Endothelial cell of umbilical vein (primary cell): Measurements from ENCODE around the gene KIF1C. TPM values are rescaled to one million over a fixed set of nuclear protein-coding genes. Genes with fewer than 3 reads are reported as not detected.

Experiments used
- BruUV-seq: library from RNA; stranded (reverse); fragments of 400-500 nt; replicated peaks from 2 replicates; lab custom pipeline; 2021; lab: Mats Ljungman, UMichigan
- CTCF ChIA-PET: fragments of 300-600, 350-600 bp; sonication (Branson Sonifier 250); formaldehyde crosslinking; loops from one replicate; lab custom pipeline; 2021; ENCODE audit warnings: antibody characterized with exemption, inconsistent platforms; lab: Charles Lee
- POLR2A ChIA-PET: fragments of 300-600, 350-600 bp; sonication (Branson Sonifier 250); formaldehyde crosslinking; loops from one replicate; lab custom pipeline; 2021; ENCODE audit warnings: antibody characterized with exemption, inconsistent platforms; lab: Charles Lee
- DNase-seq: peaks from one replicate; pipeline ENCODE4 v3.0.0-alpha.2; 2011; ENCODE audit warnings: low read depth, low spot score
- FAIRE-seq: peaks from 2 replicates; lab custom pipeline; 2011; peaks lifted over from hg19 to GRCh38; lab: Jason Lieb, UNC
- H2AFZ ChIP-seq: 2 replicates; pipeline ENCODE4 v1.6.0; 2012; ENCODE audit warnings: low read depth, low read length, control low read depth, inconsistent platforms
- H3K27ac ChIP-seq: 2 replicates; pipeline ENCODE4 v1.5.1; 2011; ENCODE audit warnings: low read depth, mild to moderate bottlenecking, control low read depth, low read length, moderate library complexity; ENCODE audit not compliant: insufficient read depth
- H3K27me3 ChIP-seq, 2 experiments: 2 replicates each; pipeline versions ENCODE4 v1.6.0 to v1.6.1; 2011; ENCODE audit warnings: low read length in 2 of 2, mixed read lengths in 1 of 2; ENCODE audit not compliant: control insufficient read depth in 2 of 2, insufficient read depth in 2 of 2
- H3K36me3 ChIP-seq, 2 experiments: 2 replicates in 1 of 2; 3 replicates in 1 of 2; pipeline ENCODE4 v1.5.1; 2011; ENCODE audit warnings: low read length in 2 of 2, mild to moderate bottlenecking in 1 of 2, moderate library complexity in 1 of 2; ENCODE audit not compliant: control insufficient read depth in 2 of 2, insufficient read depth in 2 of 2; ENCODE audit errors: extremely low read depth in 1 of 2
- H3K4me1 ChIP-seq: 3 replicates; pipeline ENCODE4 v1.5.1; 2011; ENCODE audit warnings: mild to moderate bottlenecking, low read length; ENCODE audit not compliant: control insufficient read depth, insufficient read depth; ENCODE audit errors: extremely low read depth
- H3K4me2 ChIP-seq: 2 replicates; pipeline ENCODE4 v1.6.1; 2011; ENCODE audit warnings: low read length, control low read depth, mixed read lengths; ENCODE audit not compliant: insufficient read depth
- H3K4me3 ChIP-seq, 3 experiments: fragments of 200-600 bp in 1 of 3; sonication (generic), shearing (Covaris generic) in 1 of 3; replicated peaks in 1 of 3; 2 replicates each; pipeline ENCODE4 v1.5.1; 2011 to 2016; ENCODE audit warnings: control low read depth in 3 of 3, low read length in 3 of 3, mild to moderate bottlenecking in 2 of 3, inconsistent platforms in 1 of 3, low read depth in 1 of 3, moderate library complexity in 1 of 3; ENCODE audit not compliant: insufficient read depth in 1 of 3
- H3K79me2 ChIP-seq: 2 replicates; pipeline ENCODE4 v1.6.0; 2012; ENCODE audit warnings: low read length, inconsistent platforms; ENCODE audit not compliant: control insufficient read depth, insufficient read depth
- H3K9ac ChIP-seq: replicated peaks from 2 replicates; pipeline ENCODE3; 2011; ENCODE audit warnings: low read length, control low read depth; ENCODE audit not compliant: insufficient read depth; ENCODE audit errors: extremely low read depth
- H3K9me1 ChIP-seq: replicated peaks from 3 replicates; pipeline ENCODE4 v1.6.0; 2011; ENCODE audit warnings: mild to moderate bottlenecking, low read length; ENCODE audit not compliant: control insufficient read depth, insufficient read depth; ENCODE audit errors: extremely low read depth
- H3K9me3 ChIP-seq: replicated peaks from 2 replicates; pipeline ENCODE4 v1.5.1; 2012; ENCODE audit warnings: low read length, inconsistent platforms; ENCODE audit not compliant: control insufficient read depth, insufficient read depth
- H4K20me1 ChIP-seq: replicated peaks from 2 replicates; pipeline ENCODE3; 2011; ENCODE audit warnings: mild to moderate bottlenecking, low read length; ENCODE audit not compliant: control insufficient read depth, insufficient read depth; ENCODE audit errors: extremely low read depth
- MYC ChIP-seq: IDR thresholded peaks from one replicate; pipeline ENCODE4 v1.6.1; 2011; ENCODE audit warnings: mild to moderate bottlenecking, low read depth, low read length
- POLR2AphosphoS5 ChIP-seq: IDR thresholded peaks from 2 replicates; pipeline ENCODE4 v1.6.1; 2012; ENCODE audit warnings: low read depth, mild to moderate bottlenecking, control low read depth, low read length, moderate library complexity; ENCODE audit not compliant: insufficient read depth
- dilution Hi-C: fragments of 300-500 bp; cut with MboI; formaldehyde crosslinking; loops from one replicate; pipeline ENCODE4 v1.15.0; 2019; ENCODE audit warnings: low sequenced_read_pairs; ENCODE audit not compliant: extremely low pct_ligation_motif_present
- intact Hi-C: fragments of 100-400 bp; cut with micrococcal nuclease; formaldehyde crosslinking; loops from one replicate; pipeline ENCODE4 v1.10.0; 2022
- polyA plus RNA-seq, 4 experiments: library from polyadenylated mRNA; depleted of rRNA in 3 of 4; stranded (reverse) in 3 of 4; unstranded in 1 of 4; fragments of >200 nt; gene quantifications; 2 replicates each; pipeline versions ENCODE4 v1.2.1 to v1.2.3, GENCODE V29; 2011 to 2012; ENCODE audit warnings: missing spikeins in 1 of 4
- total RNA-seq: library from RNA; stranded (reverse); gene quantifications from 2 replicates; pipeline ENCODE4 v1.2.3, GENCODE V29; 2021
- TF ChIP-seq, protein P1 (sequence below): IDR thresholded peaks from 2 replicates; pipeline ENCODE4 v1.6.1; 2011; ENCODE audit not compliant: insufficient read depth, insufficient read length
- TF ChIP-seq, protein P2 (sequence below), 2 donors: IDR thresholded peaks; 1 replicate in 1 of 2; 2 replicates in 1 of 2; pipeline ENCODE4 v1.5.1; 2011; ENCODE audit warnings: low read length in 2 of 2, mild to moderate bottlenecking in 2 of 2, moderate library complexity in 2 of 2, control low read depth in 1 of 2, inconsistent platforms in 1 of 2, low read depth in 1 of 2; ENCODE audit not compliant: insufficient read depth in 1 of 2; ENCODE audit errors: extremely low read depth in 1 of 2

KIF1C gene
- total and polyA plus RNA-seq, 2 donors (not counting 3 experiments of a cell fraction or from before 2014, with no cell fraction given), result 33.6 to 171 TPM

DNA sequence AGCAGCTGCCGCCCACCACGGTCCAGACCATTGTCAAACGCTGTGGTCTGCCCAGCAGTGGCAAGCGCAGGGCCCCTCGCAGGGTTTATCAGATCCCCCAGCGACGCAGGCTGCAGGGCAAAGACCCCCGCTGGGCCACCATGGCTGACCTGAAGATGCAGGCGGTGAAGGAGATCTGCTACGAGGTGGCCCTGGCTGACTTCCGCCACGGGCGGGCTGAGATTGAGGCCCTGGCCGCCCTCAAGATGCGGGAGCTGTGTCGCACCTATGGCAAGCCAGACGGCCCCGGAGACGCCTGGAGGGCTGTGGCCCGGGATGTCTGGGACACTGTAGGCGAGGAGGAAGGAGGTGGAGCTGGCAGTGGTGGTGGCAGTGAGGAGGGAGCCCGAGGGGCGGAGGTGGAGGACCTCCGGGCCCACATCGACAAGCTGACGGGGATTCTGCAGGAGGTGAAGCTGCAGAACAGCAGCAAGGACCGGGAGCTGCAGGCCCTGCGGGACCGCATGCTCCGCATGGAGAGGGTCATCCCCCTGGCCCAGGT is 24.5 kb downstream of the KIF1C start:
- TF ChIP-seq, protein P1, sequence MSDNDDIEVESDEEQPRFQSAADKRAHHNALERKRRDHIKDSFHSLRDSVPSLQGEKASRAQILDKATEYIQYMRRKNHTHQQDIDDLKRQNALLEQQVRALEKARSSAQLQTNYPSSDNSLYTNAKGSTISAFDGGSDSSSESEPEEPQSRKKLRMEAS, result no peak
- TF ChIP-seq MYC (no peak), POLR2AphosphoS5 (no peak)
- TF ChIP-seq, protein P2, sequence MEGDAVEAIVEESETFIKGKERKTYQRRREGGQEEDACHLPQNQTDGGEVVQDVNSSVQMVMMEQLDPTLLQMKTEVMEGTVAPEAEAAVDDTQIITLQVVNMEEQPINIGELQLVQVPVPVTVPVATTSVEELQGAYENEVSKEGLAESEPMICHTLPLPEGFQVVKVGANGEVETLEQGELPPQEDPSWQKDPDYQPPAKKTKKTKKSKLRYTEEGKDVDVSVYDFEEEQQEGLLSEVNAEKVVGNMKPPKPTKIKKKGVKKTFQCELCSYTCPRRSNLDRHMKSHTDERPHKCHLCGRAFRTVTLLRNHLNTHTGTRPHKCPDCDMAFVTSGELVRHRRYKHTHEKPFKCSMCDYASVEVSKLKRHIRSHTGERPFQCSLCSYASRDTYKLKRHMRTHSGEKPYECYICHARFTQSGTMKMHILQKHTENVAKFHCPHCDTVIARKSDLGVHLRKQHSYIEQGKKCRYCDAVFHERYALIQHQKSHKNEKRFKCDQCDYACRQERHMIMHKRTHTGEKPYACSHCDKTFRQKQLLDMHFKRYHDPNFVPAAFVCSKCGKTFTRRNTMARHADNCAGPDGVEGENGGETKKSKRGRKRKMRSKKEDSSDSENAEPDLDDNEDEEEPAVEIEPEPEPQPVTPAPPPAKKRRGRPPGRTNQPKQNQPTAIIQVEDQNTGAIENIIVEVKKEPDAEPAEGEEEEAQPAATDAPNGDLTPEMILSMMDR (IDR thresholded peaks at IDR 0.05; ENCODE audit: extremely low read depth in 1 of 2, insufficient read depth in 1 of 2, low read depth in 1 of 2, low read length in 2 of 2), result no peak
- Histone ChIP-seq H2AFZ (no peak overlapping the region), H3K9me1 (no peaks in the 10 kb centered on the region), H3K4me1 (no peaks in the 10 kb centered on the region), H4K20me1 (no peaks in the 10 kb centered on the region), H3K79me2 (no peaks in the 10 kb centered on the region), H3K27ac (no peak overlapping the region), H3K4me2 (no peak overlapping the region), H3K4me3 (no peak overlapping the region), H3K9ac (no peak overlapping the region), H3K27me3 (no peaks in the 10 kb centered on the region), H3K9me3 (no peaks in the 10 kb centered on the region), H3K36me3 (peaks cover 5 to 42% of the 10 kb centered on the region in 2 experiments)
- dilution Hi-C loops (no loop called here), intact Hi-C loops (no loop called here)
- FAIRE-seq, result no peak
- POLR2A ChIA-PET, result interaction anchor here (0.6 kb wide), 1 partner anchor 150 kb away, joined by 3 read pairs; no protein-coding TSS in a partner anchor
- no peak for DNase-seq
- BruUV-seq, result no TSS peak
- CTCF ChIA-PET, result no interaction called here
